SK-MEL-5 (cell line): Measurements from ENCODE around the gene THSD7A. TPM values are rescaled to one million over a fixed set of nuclear protein-coding genes. Genes with fewer than 3 reads are reported as not detected.

ENCODE experiments used
- DNase-seq: peaks from one replicate; pipeline ENCODE4 v3.0.0-alpha.2; 2016; ENCODE audit warnings: low read depth, low spot score
- in situ Hi-C: cut with HindIII; loops from 2 replicates; pipeline ENCODE4 v1.10.0; 2016; ENCODE audit warnings: low sequenced_read_pairs, high pct_unique_total_duplicates, low pct_unique_long_range_greater_than_20kb
- total RNA-seq: library from RNA; depleted of rRNA; stranded (reverse); fragments of >200 nt; shearing (Covaris generic); gene quantifications from 2 replicates; pipeline ENCODE4 v1.2.3, GENCODE V29; 2014

The THSD7A gene
- total RNA-seq, 1 experiment from 2014 or later: 0.45 TPM

GRCh38 chr7:11584406-11585031, 247.5 kb downstream of the THSD7A start:
- DNase-seq: no peak
- in situ Hi-C loops: no loop called here

DNA sequence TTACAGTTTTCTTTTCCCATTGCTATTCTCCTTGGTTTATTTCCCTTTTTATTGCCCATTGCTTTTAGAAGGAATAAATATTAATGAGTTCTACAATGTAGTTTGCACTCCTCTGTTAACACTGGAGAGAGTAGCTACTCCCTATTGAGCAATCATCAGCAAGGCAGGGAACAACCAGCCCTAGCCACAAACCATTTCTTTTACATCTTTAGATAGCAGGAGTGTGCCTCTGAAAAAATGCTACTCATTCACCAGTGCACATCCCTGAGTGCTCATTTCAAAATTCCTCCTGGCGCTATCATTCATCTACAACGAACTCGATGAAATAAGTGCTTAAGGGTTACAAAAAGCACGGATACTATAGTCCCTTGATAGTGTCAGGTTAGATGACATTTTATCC, 252.9 kb downstream of the THSD7A start:
- no peak for DNase-seq
- in situ Hi-C loops: no loop called here

DNA sequence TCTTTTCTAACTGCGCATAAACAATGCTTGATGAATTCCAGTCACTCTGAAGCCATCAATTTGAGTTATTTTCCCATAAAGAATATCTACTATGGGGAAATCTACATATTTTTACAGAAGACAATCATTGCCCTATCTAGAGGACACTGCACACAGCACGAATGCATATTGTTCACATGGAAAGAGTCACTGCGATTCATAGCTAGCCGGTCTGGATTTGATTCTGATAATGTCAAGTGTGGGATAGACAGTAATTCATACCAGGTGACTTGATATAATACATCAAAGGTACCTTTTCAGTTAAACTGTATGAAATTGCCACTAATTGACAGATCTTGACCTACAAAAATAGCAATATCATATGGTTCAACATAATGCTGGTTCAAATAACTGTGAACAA, 255.7 kb downstream of the THSD7A start:
- DNase-seq: no peak
- in situ Hi-C loops: no loop called here

DNA sequence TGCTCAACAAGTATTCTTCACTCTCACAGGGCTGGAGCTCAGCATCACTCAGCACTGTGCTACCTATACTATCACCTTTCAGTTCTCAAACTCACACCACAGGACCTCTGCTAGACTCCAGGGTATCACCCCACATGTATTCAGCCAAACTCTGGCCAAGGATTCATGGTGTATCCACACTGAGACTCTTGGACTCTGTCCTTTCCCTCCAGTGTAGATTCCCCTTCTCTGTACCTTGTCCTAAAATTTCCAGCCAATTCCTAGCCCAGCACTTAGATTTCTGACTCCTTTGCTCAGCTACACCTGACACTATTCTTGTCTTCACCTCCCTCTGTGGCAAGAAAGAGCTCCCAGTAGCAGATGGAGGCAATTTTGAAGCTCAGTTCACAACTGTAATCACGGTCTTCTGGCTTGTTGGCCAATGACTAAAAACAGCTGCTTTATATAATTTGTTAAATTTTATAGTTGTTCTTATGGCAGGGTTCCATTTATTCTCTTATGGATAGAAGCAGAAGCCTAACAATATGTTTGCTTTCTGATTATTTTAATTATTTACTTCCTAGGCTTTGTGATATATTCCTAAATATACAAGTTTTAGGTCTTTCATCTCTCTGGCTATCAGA, 258.8 kb downstream of the THSD7A start:
- no peak for DNase-seq
- in situ Hi-C loops: no loop called here

DNA sequence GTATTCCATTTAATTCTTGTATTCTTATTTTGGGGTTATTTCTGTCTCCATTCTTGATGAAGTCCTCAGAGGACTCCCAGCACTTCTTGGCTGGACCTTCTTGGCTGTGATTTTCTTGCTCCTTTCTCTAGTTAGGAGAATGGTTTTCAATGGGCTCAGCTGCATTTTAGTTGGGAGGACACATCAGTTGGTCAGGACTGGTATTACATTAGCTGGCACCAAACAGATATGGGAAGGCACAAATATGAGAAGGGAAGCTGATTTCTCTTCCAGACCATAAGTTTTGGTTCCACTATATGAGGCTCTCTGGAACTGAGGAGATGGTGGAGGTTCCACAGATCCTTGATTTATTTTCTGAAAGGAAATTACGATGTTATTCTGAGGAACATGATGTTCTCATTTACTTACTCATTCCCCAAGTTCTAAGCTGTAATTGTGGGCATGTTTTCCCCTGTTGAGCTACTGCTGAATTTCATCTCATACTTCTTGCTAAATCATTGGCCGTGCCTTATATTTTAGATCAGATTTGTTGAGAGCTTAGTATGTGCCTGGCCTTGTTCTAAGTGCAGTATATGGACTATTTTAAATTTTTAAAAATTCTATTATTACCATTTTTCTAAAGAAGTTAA, 261.0 kb downstream of the THSD7A start:
- DNase-seq: peak; percentile 20
- in situ Hi-C loops: no loop called here

DNA sequence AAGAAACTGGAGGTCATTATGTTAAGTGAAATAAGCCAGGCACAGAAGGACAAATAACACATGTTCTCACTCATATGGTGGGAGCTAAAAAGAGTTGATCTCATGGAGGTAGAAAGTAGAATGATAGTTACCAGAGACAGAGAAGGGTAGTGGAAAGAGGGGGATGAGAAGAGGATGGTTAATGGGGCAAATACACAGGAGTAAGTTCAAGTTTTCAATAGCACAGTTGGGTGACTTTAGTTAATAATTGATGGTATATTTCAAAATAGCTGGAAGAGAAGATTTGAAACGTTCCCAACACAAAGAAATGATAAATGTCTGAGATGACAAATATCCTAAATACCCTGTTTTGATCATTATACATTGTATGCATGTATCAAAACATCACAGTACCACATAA, 261.8 kb downstream of the THSD7A start:
- in situ Hi-C loops: no loop called here

GRCh38 chr7:11567571-11567970, 264.4 kb downstream of the THSD7A start:
- in situ Hi-C loops: no loop called here
- DNase-seq: no peak

More for the DNA sequence above, 261.8 kb downstream of the THSD7A start:
- no peak for DNase-seq

DNA sequence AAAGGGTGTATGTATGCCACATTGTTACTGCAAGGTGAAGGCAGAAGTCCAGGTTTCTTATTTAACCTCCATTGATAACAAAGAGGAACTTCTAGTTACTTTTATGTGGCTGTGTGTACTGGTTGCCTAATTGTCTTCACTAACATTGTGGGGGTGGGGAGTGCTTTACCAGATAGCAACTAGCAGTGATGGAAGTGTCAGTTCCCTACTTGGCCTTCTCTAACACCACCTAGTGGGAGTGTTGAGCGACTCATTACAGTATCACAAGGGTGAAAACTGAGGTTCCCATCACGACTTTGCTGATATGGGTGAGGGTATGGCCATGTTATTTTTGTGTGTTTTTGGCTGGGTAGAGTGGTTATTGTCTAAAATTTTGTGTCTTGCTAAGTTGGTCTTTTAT, 274.4 kb downstream of the THSD7A start:
- in situ Hi-C loops: no loop called here
- peak; percentile 87 for DNase-seq

- in situ Hi-C loops: no loop called here
- DNase-seq: peak; percentile 25
Measured at GRCh38 chr7:11552676-11553296, 279.2 kb downstream of the THSD7A start.

DNA sequence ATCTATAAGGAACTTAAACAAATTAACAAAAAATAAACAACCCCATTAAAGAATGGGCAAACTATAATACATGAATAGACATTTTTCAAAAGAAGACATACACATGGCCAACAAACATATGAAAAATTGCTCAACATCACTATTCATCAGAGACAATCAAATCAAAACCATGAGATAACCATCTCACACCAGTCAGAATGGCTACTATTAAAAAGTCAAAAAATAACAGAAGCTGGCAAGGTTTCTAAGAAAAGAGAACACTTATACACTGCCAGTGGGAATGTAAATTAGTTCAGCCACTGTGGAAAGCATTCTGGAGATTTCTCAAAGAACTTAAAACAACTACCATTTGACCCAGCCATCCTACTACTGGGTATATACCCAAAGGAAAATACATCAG, 280.5 kb downstream of the THSD7A start:
- in situ Hi-C loops: no loop called here
- DNase-seq: no peak

DNA sequence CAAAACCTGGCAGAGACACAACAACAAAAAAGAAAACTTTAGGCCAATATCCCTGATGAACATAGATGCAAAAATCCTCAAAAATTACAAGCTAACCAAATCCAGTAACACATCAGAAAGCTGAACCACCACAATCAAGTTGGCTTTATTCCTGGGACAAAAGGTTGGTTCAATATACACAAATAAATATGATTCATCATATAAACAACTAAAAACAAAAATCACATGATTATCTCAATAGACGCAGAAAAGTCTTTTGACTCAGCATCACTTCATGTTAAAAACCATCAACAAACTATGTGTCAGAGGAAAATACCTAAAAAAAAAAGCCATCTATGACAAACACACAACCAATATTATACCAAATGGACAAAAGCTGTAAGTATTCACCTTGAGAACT, 283.5 kb downstream of the THSD7A start:
- DNase-seq: no peak
- in situ Hi-C loops: no loop called here

GRCh38 chr7:11541330-11541729, 290.7 kb downstream of the THSD7A start:
- DNase-seq: no peak
- in situ Hi-C loops: no loop called here

DNA sequence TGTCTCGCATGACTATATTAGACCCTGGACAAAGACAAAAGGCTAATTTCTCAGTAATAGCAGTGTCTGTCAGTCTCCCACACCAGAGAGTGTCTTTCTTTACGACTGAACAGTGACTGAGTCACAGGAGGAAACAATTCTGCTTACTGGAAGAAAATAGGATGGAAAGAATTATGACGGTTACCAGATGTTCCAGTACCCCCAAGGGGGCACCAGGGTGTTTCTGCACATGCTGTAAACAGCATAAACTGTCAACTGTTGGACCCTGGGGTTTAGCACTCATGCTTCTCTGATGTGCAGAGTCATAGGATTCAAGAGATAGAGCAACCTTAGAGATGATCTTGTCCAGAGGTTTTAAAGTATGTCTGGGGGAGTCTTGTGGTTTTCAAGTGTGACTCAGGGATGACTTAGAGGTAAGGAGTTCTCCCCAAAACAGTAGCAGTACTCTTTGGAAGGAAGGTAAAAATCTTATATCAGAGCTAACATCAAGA, 291.7 kb downstream of the THSD7A start:
- no peak for DNase-seq
- in situ Hi-C loops: no loop called here

GRCh38 chr7:11539853-11540252, 292.1 kb downstream of the THSD7A start:
- in situ Hi-C loops: no loop called here
- no peak for DNase-seq

- in situ Hi-C loops: no loop called here
Measured at GRCh38 chr7:11538751-11539299, 293.2 kb downstream of the THSD7A start.

GRCh38 chr7:11533229-11533820, 298.7 kb downstream of the THSD7A start:
- in situ Hi-C loops: no loop called here
- DNase-seq: no peak

More at GRCh38 chr7:11538751-11539299, 293.2 kb downstream of the THSD7A start:
- DNase-seq: no peak

- in situ Hi-C loops: no loop called here
- no peak for DNase-seq
Measured at GRCh38 chr7:11529382-11529781, 302.6 kb downstream of the THSD7A start.

DNA sequence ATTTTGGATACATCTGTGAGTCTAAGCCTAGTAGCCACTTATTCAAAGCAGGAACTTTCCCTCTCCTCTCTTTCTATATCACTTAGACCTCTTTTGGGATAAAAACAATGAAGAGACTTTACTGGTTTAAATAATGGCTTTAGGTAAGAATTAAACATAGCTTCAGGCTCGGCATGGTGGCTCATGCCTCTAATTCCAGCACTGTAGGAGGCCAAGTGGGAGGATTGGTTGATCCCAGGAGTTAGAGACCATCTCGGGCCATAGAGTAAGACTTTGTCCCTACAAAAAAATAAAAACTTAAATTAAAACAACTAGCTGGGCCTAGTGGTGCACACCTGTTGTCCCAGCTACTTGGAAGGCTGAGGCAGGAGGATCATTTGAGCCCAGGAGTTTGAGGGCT, 304.3 kb downstream of the THSD7A start:
- in situ Hi-C loops: no loop called here
- no peak for DNase-seq
